GM19025 (cell line): ENCODE results near the gene RIPOR3.
"Not testable (repeated sequence)": the region's sequence is repeated elsewhere in the genome, so short reads cannot be mapped to it uniquely, and the experiment has no call there.

ENCODE experiments used
- ATAC-seq: cut with Tn5 transposase; IDR thresholded peaks from one replicate; pipeline ENCODE4 v1.9.1; 2021; ENCODE audit warnings: mild to moderate bottlenecking, low read depth, moderate library complexity; ENCODE audit not compliant: unreplicated experiment

Gene RIPOR3

GRCh38 chr20:50724851-50725723, 33.7 kb upstream of the RIPOR3 start:
- ATAC-seq: no peak

GRCh38 chr20:50724112-50724725, 32.9 kb upstream of the RIPOR3 start:
- ATAC-seq: no peak

GRCh38 chr20:50723672-50724071, 32.3 kb upstream of the RIPOR3 start:
- ATAC-seq: no peak

GRCh38 chr20:50722424-50723155, 31.2 kb upstream of the RIPOR3 start:
- ATAC-seq: no peak

GRCh38 chr20:50721881-50722281, 30.5 kb upstream of the RIPOR3 start:
- no peak for ATAC-seq

GRCh38 chr20:50720582-50720981, 29.2 kb upstream of the RIPOR3 start:
- ATAC-seq: no peak

GRCh38 chr20:50720026-50720425, 28.7 kb upstream of the RIPOR3 start:
- no peak for ATAC-seq

GRCh38 chr20:50719328-50719727, 28.0 kb upstream of the RIPOR3 start:
- ATAC-seq: no peak

GRCh38 chr20:50717974-50718761, 26.8 kb upstream of the RIPOR3 start:
- ATAC-seq: no peak

- no peak for ATAC-seq
These were observed 26.0 kb upstream of the RIPOR3 start for GRCh38 chr20:50717312-50717711.

GRCh38 chr20:50716518-50716917, 25.2 kb upstream of the RIPOR3 start:
- no peak for ATAC-seq

- ATAC-seq: no peak
These were observed 24.4 kb upstream of the RIPOR3 start for GRCh38 chr20:50715694-50716093.

- not testable (repeated sequence) for ATAC-seq
These were observed 23.1 kb upstream of the RIPOR3 start for GRCh38 chr20:50714426-50714825.

GRCh38 chr20:50713657-50714101, 22.3 kb upstream of the RIPOR3 start:
- ATAC-seq: no peak

GRCh38 chr20:50712771-50713656, 21.7 kb upstream of the RIPOR3 start:
- ATAC-seq: no peak

- ATAC-seq: no peak
These were observed 19.9 kb upstream of the RIPOR3 start for GRCh38 chr20:50711113-50711825.

- no peak for ATAC-seq
These were observed 19.2 kb upstream of the RIPOR3 start for GRCh38 chr20:50710492-50711063.

GRCh38 chr20:50709636-50709973, 18.3 kb upstream of the RIPOR3 start:
- ATAC-seq: no peak
